SK-N-SH (cell line): ENCODE results near the gene TREML4. TPM values are rescaled to one million over a fixed set of nuclear protein-coding genes. Genes with fewer than 3 reads are reported as not detected.

Experiments
- CTCF ChIA-PET: fragments of 300-600, 350-600 bp; formaldehyde crosslinking; extraction: SDS; loops from one replicate; lab custom pipeline; 2021; lab: Yijun Ruan, JAX
- POLR2A ChIA-PET: fragments of 350-600 bp; sonication (Branson Sonifier 250); formaldehyde crosslinking; extraction: SDS; loops from one replicate; lab custom pipeline; 2020; ENCODE audit warnings: antibody characterized with exemption, inconsistent platforms; lab: Yijun Ruan, JAX
- DNase-seq: peaks from one replicate; pipeline ENCODE4 v3.0.0; 2012
- H2AFZ ChIP-seq: fragments of 200-600 bp; sonication (generic); 2 replicates; pipeline ENCODE4 v1.8.1; 2016; ENCODE audit warnings: antibody characterized with exemption, mild to moderate bottlenecking, low read depth
- H3F3A ChIP-seq: fragments of 200-600 bp; sonication (generic); replicated peaks from 2 replicates; pipeline ENCODE3; 2016; ENCODE audit warnings: antibody characterized with exemption, mild to moderate bottlenecking; ENCODE audit not compliant: insufficient read depth
- H3K27ac ChIP-seq, 2 experiments: fragments of 200-500 bp in 1 of 2; fragments of 200-600 bp in 1 of 2; sonication (Bioruptor generic) in 1 of 2; sonication (generic), shearing (Covaris generic) in 1 of 2; 2 replicates each; pipeline versions ENCODE4 v1.5.1 to v1.6.1; 2014 to 2016; ENCODE audit warnings: low read depth in 2 of 2, inconsistent platforms in 1 of 2, low read length in 1 of 2, mild to moderate bottlenecking in 1 of 2, mixed read lengths in 1 of 2
- H3K27me3 ChIP-seq: fragments of 200-600 bp; sonication (generic), shearing (Covaris generic); 2 replicates; pipeline ENCODE4 v1.6.1; 2016; ENCODE audit warnings: mixed run types; ENCODE audit not compliant: insufficient read depth
- H3K36me3 ChIP-seq, 2 experiments: fragments of 200-500 bp in 1 of 2; fragments of 200-600 bp in 1 of 2; sonication (Bioruptor generic) in 1 of 2; sonication (generic) in 1 of 2; replicated peaks in 1 of 2; 2 replicates each; pipeline versions ENCODE3 to v1.5.1; 2014 to 2016; ENCODE audit warnings: low read length in 1 of 2, mild to moderate bottlenecking in 1 of 2; ENCODE audit not compliant: insufficient read depth in 2 of 2, control insufficient read depth in 1 of 2
- H3K4me1 ChIP-seq, 2 experiments: fragments of 200-500 bp in 1 of 2; fragments of 200-600 bp in 1 of 2; sonication (Bioruptor generic) in 1 of 2; sonication (generic), shearing (Covaris generic) in 1 of 2; 2 replicates each; pipeline versions ENCODE4 v1.5.1 to v1.6.1; 2014 to 2016; ENCODE audit warnings: low read depth in 1 of 2, low read length in 1 of 2, mixed run types in 1 of 2; ENCODE audit not compliant: insufficient read depth in 2 of 2, control insufficient read depth in 1 of 2
- H3K4me2 ChIP-seq: fragments of 200-600 bp; sonication (generic), shearing (Covaris generic); 2 replicates; pipeline ENCODE4 v1.6.1; 2017; ENCODE audit warnings: mixed run types
- H3K4me3 ChIP-seq, 2 experiments: fragments of 200-500 bp in 1 of 2; fragments of 200-600 bp in 1 of 2; sonication (Bioruptor generic) in 1 of 2; sonication (generic), shearing (Covaris generic) in 1 of 2; 2 replicates each; pipeline versions ENCODE4 v1.5.1 to v1.8.1; 2014 to 2016; ENCODE audit warnings: low read depth in 2 of 2, inconsistent platforms in 1 of 2, low read length in 1 of 2, mild to moderate bottlenecking in 1 of 2, mixed read lengths in 1 of 2, moderate library complexity in 1 of 2
- H3K79me2 ChIP-seq: fragments of 200-600 bp; sonication (generic); 2 replicates; pipeline ENCODE4 v1.8.1; 2017; ENCODE audit warnings: mild to moderate bottlenecking; ENCODE audit not compliant: insufficient read depth
- H3K9ac ChIP-seq: fragments of 200-600 bp; sonication (generic); 2 replicates; pipeline ENCODE4 v1.6.1; 2017; ENCODE audit warnings: mixed run types
- H3K9me2 ChIP-seq: fragments of 200-600 bp; sonication (generic); 2 replicates; pipeline ENCODE4 v1.6.1; 2017; ENCODE audit warnings: mixed run types
- H3K9me3 ChIP-seq: fragments of 200-600 bp; sonication (generic); 2 replicates; pipeline ENCODE4 v1.6.1; 2017; ENCODE audit warnings: mixed run types, mild to moderate bottlenecking, moderate library complexity
- H4K20me1 ChIP-seq: fragments of 200-600 bp; sonication (generic); 2 replicates; pipeline ENCODE4 v1.6.1; 2017; ENCODE audit warnings: mild to moderate bottlenecking, mixed run types; ENCODE audit not compliant: insufficient read depth
- CTCF ChIP-seq: fragments of 200-600 bp; sonication (generic); IDR thresholded peaks from 2 replicates; pipeline ENCODE4 v1.6.1; 2017; ENCODE audit warnings: antibody characterized with exemption, mild to moderate bottlenecking, moderate library complexity
- ELF1 ChIP-seq: IDR thresholded peaks from 2 replicates; pipeline ENCODE4 v1.4.0; 2012
- EP300 ChIP-seq, 2 experiments: IDR thresholded peaks; 2 replicates each; pipeline versions ENCODE4 v1.4.0 to v1.6.1; 2012; ENCODE audit warnings: borderline replicate concordance in 1 of 2, low read depth in 1 of 2, low read length in 1 of 2
- FOXJ3 ChIP-seq: sonication (generic); formaldehyde crosslinking; IDR thresholded peaks from 2 replicates; pipeline ENCODE4 v1.5.1; 2020; ENCODE audit warnings: mild to moderate bottlenecking, missing genetic modification reagents
- FOXM1 ChIP-seq: IDR thresholded peaks from 2 replicates; pipeline ENCODE4 v1.4.0; 2012; ENCODE audit warnings: low read depth, mild to moderate bottlenecking
- GABPA ChIP-seq: IDR thresholded peaks from 2 replicates; pipeline ENCODE4 v1.4.0; 2012; ENCODE audit warnings: low read depth, mild to moderate bottlenecking
- MAX ChIP-seq: IDR thresholded peaks from 2 replicates; pipeline ENCODE4 v1.4.0; 2012; ENCODE audit warnings: low read depth
- MEF2A ChIP-seq: IDR thresholded peaks from 2 replicates; pipeline ENCODE4 v1.4.0; 2012; ENCODE audit warnings: low read depth, borderline replicate concordance
- MXI1 ChIP-seq: IDR thresholded peaks from 2 replicates; pipeline ENCODE4 v1.6.1; 2012; ENCODE audit warnings: mild to moderate bottlenecking, low read depth, low read length, improper control_type of control experiment
- POLR2AphosphoS5 ChIP-seq: IDR thresholded peaks from 2 replicates; pipeline ENCODE4 v1.6.1; 2012; ENCODE audit warnings: low read depth, low read length
- RCOR1 ChIP-seq: fragments of 150-350 bp; IDR thresholded peaks from 2 replicates; pipeline ENCODE4 v1.6.1; 2017; ENCODE audit warnings: antibody characterized with exemption, low read length
- REST ChIP-seq: IDR thresholded peaks from 2 replicates; pipeline ENCODE4 v1.6.1; 2012; ENCODE audit warnings: mild to moderate bottlenecking, low read depth, low read length, moderate library complexity
- SIN3A ChIP-seq: IDR thresholded peaks from 2 replicates; pipeline ENCODE4 v1.6.1; 2012; ENCODE audit warnings: low read depth, mild to moderate bottlenecking, low read length, moderate library complexity, borderline replicate concordance
- TEAD4 ChIP-seq: IDR thresholded peaks from 2 replicates; pipeline ENCODE4 v1.4.0; 2012; ENCODE audit warnings: mild to moderate bottlenecking, borderline replicate concordance; ENCODE audit not compliant: insufficient read depth
- WGBS: methylation state at CpG from one replicate; pipeline ENCODE4 v1.1.6; 2017; ENCODE audit warnings: low lambda C conversion rate; 5-methylcytosine and 5-hydroxymethylcytosine counted together
- polyA plus RNA-seq, 3 experiments: library from polyadenylated mRNA; depleted of rRNA; stranded (reverse); fragments of >200 nt; gene quantifications; 2 replicates each; pipeline ENCODE4 v1.2.3, GENCODE V29; 2012
- TF ChIP-seq, protein P1 (sequence below): IDR thresholded peaks from 2 replicates; pipeline ENCODE4 v1.4.0; 2012; ENCODE audit warnings: low read depth, borderline replicate concordance
- TF ChIP-seq, protein P2 (sequence below): fragments of 150-350 bp; IDR thresholded peaks from 2 replicates; pipeline ENCODE4 v1.6.1; 2017; ENCODE audit warnings: antibody characterized with exemption, low read length, low read depth, borderline replicate concordance

The TREML4 gene
- polyA plus RNA-seq, 1 of the 3 experiments (the other 2 are of a cell fraction), result not detected

GRCh38 chr6:41274256-41274655, 46.1 kb downstream of the TREML4 start:
- Histone ChIP-seq H3K9ac (no peak overlapping the region), H3K27ac (no peak overlapping the region), H3F3A (no peaks in the 10 kb centered on the region), H3K9me2 (no peaks in the 10 kb centered on the region), H3K36me3 (no peaks in the 10 kb centered on the region), H3K4me3 (no peak overlapping the region), H3K9me3 (no peaks in the 10 kb centered on the region), H4K20me1 (no peaks in the 10 kb centered on the region), H3K4me2 (no peak overlapping the region), H2AFZ (no peak overlapping the region), H3K27me3 (peaks cover 5% of the 10 kb centered on the region; the same call in 1 of the 2 replicates), H3K4me1 (no peaks in the 10 kb centered on the region; a peak in 1 of 4 replicates), H3K79me2 (no peaks in the 10 kb centered on the region)
- no peak for DNase-seq
- ChIA-PET CTCF (interaction anchor here (0.6 to 1.7 kb wide), 3 partner anchors 33 to 1381 kb away, joined by 3 to 4 read pairs (median 3); no protein-coding TSS in a partner anchor), POLR2A (interaction anchor here (0.5 kb wide), 1 partner anchor 14 kb away, joined by 3 read pairs; no protein-coding TSS in a partner anchor)
- 66% methylated on average over 2 of the region's 2 CpGs for WGBS
- TF ChIP-seq GABPA, result no peak
- TF ChIP-seq RCOR1, result no peak
- no peak for TF ChIP-seq TEAD4
- no peak for TF ChIP-seq ELF1
- TF ChIP-seq FOXM1, result no peak
- TF ChIP-seq EP300 (IDR thresholded peaks at IDR 0.05; ENCODE audit: borderline replicate concordance in 1 of 2, low read depth in 1 of 2, low read length in 1 of 2), result no peak
- TF ChIP-seq SIN3A, result no peak
- TF ChIP-seq MEF2A, result no peak
- no peak for TF ChIP-seq POLR2AphosphoS5
- TF ChIP-seq, protein P1, sequence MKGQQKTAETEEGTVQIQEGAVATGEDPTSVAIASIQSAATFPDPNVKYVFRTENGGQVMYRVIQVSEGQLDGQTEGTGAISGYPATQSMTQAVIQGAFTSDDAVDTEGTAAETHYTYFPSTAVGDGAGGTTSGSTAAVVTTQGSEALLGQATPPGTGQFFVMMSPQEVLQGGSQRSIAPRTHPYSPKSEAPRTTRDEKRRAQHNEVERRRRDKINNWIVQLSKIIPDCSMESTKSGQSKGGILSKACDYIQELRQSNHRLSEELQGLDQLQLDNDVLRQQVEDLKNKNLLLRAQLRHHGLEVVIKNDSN, result no peak
- no peak for TF ChIP-seq MXI1
- TF ChIP-seq REST, result no peak
- TF ChIP-seq FOXJ3 (CRISPR knock-in tag), result no peak
- TF ChIP-seq MAX, result no peak
- TF ChIP-seq CTCF, result no peak
- TF ChIP-seq, protein P2, sequence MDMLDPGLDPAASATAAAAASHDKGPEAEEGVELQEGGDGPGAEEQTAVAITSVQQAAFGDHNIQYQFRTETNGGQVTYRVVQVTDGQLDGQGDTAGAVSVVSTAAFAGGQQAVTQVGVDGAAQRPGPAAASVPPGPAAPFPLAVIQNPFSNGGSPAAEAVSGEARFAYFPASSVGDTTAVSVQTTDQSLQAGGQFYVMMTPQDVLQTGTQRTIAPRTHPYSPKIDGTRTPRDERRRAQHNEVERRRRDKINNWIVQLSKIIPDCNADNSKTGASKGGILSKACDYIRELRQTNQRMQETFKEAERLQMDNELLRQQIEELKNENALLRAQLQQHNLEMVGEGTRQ, result no peak
